HG03135 (cell line): ENCODE measurements around the gene SLC35E3.
"Not testable (repeated sequence)": the region's sequence is repeated elsewhere in the genome, so short reads cannot be mapped to it uniquely, and the experiment has no call there.

Experiments used
- ATAC-seq: cut with Tn5 transposase; IDR thresholded peaks from one replicate; pipeline ENCODE4 v1.9.1; 2021; ENCODE audit warnings: mild to moderate bottlenecking, moderate library complexity; ENCODE audit not compliant: unreplicated experiment

The SLC35E3 gene

DNA sequence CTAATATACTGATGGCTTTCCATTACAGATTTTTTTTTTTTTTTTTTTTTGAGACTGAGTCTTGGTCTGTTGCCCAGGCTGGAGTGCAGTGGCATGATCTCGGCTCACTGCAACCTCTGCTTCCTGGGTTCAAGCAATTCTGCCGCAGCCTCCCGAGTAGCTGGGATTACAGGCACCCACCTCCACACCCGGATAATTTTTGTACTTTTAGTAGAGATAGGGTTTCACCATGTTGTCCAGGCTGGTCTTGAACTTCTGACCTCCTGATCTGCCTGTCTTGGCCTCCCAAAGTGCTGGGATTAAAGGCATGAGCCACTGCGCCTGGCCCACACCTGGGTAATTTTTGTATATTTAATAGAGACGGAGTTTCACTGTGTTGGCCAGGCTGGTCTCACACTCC, 65.6 kb downstream of the SLC35E3 start:
- not testable (repeated sequence) for ATAC-seq

GRCh38 chr12:68812553-68813241, 66.7 kb downstream of the SLC35E3 start:
- ATAC-seq: no peak

- ATAC-seq: no peak
These were observed 67.2 kb downstream of the SLC35E3 start for GRCh38 chr12:68813242-68813593.

DNA sequence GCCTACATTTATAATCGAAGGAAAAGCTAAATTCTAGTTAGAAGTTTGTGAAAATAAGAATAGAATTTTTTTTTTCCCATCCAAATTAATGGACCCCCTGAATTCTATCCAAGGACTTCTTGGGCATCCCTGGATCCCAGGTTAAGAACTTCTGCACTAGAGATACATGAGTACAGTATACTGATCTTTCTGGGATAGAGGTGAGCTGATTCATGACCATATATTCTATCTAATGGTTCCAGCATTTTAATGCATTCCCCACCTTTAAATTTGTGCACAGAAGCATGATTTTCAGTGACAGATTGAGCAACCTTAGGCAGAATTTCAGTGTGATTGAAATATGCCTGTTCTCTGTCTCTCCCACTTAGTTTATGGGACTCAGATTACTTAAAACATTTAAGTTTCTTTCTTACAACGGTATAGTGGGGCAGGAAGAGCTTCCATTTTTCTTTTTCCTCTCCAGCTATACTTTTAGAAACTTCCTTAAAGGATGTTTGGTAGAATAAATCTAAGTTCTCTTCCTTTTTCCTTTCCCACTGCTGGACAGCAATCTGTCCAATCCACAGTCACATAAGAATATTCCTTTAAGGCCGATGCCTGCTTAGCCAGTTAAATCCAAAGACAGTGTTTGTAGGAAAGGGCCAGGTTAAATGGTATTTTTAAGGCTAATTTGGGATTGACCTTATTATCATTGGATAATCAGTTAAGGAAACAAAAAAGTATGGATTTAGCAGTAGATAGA, 68.7 kb downstream of the SLC35E3 start:
- no peak for ATAC-seq

DNA sequence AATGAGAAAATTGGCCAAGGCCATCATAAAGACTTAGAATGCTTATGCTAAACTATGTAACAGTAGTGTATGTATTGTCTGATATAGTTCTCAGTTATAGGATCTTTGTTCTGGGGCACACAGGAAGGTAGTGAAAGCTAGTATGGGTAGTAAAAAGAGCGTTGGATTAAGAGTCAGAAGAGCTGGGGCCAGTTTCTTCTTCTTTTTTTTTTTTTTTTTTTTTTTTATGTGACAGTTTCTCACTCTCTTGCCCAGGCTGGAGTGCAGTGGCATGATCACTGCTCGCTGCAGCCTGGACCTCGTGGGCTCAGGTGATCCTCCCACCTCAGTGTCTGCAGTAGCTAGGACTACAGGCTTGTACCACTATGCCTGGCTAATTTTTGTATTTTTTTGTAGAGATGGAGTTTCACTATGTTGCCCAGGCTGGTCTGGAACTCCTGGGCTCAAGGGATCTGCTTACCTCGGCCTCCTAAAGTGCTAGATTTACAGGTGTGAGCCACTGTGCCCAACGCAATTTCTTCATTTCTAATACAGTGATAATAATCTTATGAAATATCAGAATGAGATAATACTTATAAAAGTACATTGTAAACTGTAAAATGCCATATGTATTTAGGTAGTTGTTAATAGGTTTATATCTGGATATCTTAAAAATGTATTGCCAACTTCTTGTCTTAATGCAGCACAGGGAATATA, 69.4 kb downstream of the SLC35E3 start:
- no peak for ATAC-seq

DNA sequence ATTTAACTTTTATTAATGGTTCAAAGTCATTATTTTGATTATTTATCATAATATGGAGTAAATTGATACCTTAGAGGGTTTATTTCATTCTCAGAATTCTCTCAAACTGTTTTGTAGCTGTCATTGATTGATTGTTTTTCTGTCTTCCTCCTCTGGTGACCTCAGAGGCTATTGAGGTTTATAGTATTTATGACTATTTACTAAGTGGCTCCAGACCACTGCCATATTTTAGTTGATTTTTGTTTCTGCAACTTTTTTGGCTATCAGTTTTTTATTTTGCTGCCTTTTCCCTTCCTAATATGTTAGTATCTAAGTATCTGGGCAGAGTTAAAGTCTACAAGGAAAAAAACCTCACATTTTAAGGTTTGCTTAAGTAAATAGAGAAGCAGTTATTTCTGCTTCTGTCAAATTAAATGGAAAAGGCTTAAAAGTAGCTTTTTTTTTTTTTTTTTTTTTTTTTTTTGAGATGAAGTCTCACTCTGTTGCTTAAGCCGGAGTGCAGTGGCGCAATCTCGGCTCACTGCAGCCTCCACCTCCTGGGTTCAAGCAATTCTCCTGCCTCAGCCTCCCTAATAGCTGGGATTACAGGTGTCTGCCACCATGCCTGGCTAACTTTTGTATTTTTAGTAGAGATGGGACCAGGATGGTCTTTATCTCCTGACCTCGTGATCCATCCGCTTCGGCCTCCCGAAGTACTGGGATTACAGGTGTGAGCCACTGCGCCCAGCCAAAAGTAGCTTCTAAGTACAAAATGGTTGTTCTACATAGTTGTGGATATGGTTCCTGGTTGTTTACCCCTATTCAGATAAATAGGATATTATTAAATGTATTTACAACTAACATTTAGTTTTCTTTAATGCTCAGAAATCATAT, 70.2 kb downstream of the SLC35E3 start:
- no peak for ATAC-seq

DNA sequence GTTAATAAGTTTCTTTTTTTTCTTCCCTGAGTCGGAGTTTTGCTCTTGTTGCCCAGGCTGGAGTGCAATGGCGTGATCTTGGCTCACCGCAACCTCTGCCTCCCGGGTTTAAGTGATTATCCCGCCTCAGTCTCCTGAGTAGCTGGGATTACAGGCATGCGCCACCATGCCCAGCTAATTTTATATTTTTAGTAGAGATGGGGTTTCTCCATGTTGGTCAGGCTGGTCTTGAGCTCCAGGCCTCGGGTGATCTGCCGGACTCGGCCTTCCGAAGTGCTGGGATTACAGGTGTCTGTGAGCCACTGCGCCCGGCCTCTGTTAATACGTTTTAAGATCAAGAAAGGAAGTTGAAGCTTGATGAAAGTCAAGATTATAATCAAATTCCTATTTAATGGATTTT, 73.5 kb downstream of the SLC35E3 start:
- ATAC-seq: not testable (repeated sequence)

DNA sequence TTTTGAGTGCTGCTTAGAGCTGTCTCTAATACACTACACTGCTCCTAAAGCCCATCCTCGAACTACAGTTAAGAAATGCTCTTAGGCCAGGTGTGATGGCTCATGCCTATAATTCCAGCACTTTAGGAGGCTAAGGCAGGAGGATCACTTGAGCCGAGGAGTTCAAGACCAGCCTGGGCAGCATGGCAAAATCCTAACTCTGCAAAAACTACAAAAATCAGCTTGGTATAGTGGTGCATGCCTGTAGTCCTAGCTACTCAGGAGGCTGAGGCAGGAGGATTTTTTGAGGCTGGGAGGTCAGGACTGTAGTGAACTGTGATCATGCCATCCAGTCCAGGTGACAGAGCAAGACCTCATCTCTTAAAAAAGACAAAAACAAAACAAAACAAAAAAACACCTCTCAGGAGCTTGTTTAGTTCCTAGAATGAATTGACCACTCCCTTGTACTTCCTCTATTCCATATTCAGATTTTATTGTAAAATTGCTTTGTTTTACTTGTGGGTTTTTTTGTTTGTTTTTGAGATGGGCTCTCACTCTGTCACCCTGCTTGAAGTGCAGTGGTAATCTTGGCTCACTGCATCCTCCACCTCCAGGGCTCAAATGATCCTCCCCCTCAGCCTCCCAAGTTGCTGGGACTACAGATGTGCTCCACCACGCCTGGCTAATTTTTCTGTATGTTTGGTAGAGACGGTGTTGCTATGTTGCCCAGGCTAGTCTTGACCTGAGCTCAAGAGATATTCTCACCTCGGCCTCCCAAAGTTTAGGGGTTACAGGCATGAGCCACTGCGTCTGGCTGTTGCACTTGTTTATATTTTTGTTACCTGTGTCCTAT, 75.6 kb downstream of the SLC35E3 start:
- no peak for ATAC-seq

DNA sequence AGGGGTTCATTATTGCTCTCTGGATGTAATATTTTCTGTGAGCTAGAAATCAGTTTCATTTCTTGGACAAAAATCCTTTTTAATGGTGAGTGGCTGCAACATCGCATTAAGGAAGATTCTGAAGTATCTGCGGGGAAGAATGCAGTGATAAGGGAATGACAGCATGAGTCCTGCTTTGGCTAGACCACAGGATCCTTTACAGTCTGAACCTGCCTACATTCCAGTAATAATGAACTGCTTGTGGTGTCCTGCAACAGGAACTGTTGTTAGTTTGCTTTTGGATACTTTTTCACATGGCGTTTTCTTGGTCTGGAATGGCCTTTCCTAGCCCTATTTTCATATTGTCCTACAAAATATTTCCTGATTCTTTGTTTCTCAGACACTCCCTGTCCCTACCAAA, 77.7 kb downstream of the SLC35E3 start:
- ATAC-seq: no peak

DNA sequence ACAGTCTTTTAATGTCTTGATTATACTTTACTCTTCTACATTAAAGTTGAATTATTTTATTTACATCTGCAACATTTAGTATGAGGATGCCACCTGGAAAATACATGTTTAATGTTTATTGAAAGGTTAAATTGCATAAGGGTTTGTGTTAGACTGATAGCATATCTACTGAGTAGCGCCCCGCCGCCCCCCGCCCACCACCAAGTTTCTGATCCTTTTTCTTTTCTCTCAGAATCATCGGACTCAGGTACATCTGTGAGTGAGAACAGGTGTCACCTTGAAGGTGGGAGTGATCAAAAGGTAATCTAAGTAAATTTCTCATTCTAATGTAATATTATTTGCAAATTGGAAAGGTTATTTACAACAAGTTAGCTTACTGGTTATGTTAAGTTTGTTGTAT, 78.2 kb downstream of the SLC35E3 start:
- no peak for ATAC-seq

GRCh38 chr12:68824597-68825250, 78.7 kb downstream of the SLC35E3 start:
- no peak for ATAC-seq

DNA sequence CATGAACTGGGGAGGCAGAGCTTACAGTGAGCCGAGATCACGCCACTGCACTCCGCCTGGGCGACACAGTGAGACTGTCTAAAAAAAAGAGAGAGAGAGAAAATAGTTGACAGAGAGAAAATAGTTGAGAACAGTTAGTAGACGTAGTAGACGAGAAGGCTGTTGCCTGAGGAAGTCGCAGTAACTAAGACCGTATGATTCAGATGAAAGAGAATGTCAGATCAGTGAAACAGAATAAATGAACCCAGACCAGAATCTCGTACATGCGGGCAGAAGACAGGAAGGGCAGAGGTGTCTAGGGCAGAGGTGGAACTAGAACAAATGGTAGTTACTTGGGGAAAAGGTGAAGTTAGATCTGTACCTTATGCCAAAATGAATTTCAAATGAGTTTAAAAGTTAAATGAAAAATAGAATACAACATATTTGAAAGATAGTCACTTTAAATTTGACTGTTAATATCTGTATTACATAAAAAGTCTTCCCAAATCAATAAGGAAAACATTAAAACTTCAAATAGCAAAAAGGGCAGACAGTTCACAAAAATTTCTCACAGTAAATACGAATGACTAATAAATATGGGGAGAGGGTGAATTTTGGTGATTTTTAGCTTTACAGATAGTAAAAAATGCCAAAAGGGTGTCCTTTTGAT, 79.7 kb downstream of the SLC35E3 start:
- ATAC-seq: no peak

DNA sequence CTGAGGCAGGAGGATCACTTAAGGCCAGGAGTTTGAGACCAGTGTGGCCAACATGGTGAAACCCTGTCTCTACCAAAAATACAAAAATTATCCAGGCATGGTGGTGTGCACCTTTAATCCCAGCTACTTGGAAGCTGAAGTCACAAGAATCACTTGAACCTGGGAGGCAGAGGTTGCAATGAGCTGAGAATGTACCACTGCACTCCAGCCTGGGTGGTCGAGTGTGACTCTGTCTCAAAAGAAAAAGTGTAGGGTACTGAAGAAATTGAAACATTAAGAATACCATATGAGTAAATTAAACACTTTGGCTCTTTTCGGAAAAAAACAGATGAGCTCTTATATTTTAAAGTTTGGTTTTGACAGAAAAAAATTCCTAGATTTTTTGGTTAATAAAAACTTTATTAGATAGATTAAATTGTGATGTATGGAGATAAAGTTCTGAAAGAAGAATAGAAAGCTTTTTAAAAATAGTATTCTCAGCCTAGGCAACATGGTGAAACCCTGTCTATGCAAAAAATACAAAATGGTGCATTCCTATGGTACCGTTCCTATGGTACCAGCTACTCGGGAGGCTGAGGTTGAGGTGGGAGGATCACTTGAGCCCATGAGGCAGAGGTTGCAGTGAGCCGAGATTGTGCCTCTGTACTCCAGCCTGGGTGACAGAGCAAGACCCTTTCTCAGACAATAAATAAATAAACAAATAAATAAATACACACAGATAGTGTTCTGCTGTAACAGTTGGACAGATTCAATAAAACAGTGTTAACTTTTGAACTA, 82.1 kb downstream of the SLC35E3 start:
- no peak for ATAC-seq

DNA sequence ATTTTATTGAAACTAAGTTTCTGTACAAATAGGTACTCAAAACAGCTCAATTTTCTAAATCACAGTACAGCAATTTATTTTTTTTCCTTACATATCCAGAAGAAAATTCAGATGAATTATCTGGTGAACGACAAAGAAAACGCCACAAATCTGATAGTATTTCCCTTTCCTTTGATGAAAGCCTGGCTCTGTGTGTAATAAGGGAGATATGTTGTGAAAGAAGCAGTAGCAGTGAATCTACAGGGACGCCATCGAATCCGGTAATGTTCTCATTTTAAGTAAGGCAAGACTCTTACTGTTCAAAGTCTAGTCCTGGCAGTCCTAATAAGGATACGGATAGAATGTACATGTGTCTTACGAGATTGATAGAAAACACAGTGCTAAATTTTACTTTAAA, 82.7 kb downstream of the SLC35E3 start:
- no peak for ATAC-seq
